ENCODE results near the gene ARFGAP1.

Gene ARFGAP1

DNA sequence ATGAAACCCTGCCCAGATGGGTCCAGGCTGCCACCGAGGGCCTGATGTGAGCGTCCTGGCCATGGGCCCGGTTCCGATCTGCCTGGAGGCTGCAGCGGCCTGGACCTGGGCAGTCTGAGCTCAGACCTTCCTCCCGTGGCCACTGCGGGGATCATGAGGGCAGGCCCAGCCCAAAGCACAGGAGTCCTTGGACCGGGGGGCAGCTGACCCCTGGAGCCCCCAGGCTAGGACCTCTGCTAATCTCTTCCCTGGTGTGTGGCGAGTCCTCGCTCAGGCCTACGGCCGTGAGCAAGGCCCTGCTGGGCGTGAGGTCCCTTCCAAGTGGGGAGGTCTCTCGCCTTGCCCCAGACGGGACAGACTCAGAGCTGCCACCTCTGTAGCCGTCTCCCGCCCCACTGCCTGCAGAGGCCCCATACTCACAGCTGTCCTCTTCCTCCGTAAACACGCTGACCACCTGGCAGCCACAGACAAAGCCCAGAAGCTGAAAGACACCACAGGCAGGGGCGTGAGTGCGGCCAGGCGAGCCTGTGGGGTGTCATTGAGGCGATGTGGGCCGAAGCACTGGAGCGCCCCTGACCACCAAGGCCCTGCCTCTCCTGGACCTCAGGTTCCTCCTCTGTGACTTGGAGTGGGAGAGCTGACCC lies 28.9 kb upstream of the ARFGAP1 start:
- H3K27ac ChIP-seq = peak overlapping the region; percentile 28; the same call in 1 of the 2 replicates
- H3K4me3 ChIP-seq (ENCODE audit: low read depth, low read length) = no peak overlapping the region
- DNase-seq = no peak
- H3K27me3 ChIP-seq (ENCODE audit: insufficient read depth, low read depth, severe bottlenecking) = no peaks in the 10 kb centered on the region
- no peaks in the 10 kb centered on the region for H3K36me3 ChIP-seq
- TF ChIP-seq, protein P1, sequence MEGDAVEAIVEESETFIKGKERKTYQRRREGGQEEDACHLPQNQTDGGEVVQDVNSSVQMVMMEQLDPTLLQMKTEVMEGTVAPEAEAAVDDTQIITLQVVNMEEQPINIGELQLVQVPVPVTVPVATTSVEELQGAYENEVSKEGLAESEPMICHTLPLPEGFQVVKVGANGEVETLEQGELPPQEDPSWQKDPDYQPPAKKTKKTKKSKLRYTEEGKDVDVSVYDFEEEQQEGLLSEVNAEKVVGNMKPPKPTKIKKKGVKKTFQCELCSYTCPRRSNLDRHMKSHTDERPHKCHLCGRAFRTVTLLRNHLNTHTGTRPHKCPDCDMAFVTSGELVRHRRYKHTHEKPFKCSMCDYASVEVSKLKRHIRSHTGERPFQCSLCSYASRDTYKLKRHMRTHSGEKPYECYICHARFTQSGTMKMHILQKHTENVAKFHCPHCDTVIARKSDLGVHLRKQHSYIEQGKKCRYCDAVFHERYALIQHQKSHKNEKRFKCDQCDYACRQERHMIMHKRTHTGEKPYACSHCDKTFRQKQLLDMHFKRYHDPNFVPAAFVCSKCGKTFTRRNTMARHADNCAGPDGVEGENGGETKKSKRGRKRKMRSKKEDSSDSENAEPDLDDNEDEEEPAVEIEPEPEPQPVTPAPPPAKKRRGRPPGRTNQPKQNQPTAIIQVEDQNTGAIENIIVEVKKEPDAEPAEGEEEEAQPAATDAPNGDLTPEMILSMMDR (IDR thresholded peaks at IDR 0.05; ENCODE audit: low read depth, low read length) = no peak
- H3K9me3 ChIP-seq (ENCODE audit: severe bottlenecking) = no peaks in the 10 kb centered on the region

DNA sequence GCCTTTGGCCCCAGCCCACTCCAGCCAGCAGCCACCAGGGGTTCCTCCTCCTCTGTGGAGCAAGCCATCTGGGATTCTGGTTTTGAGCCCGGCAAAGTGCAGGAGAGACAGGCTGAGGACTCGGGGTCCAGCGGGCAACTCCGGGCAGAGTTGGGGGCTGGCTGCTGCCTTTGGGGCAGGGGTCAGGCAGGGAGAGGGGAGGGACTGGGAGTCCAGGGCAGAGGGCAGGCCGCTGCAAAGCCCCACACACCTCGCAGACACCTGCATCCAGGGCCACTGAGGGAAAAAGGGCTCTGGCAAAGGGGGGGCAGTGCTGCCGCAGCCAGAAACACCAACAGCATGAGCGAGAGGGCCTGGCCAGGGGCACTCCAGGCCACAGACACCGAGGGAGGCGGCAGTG lies 28.1 kb upstream of the ARFGAP1 start:
- H3K36me3 ChIP-seq = no peaks in the 10 kb centered on the region
- H3K4me3 ChIP-seq (ENCODE audit: low read depth, low read length) = no peak overlapping the region
- no peak for DNase-seq
- TF ChIP-seq, protein P1 (IDR thresholded peaks at IDR 0.05; ENCODE audit: low read depth, low read length) = no peak
- no peak overlapping the region for H3K27ac ChIP-seq
- H3K9me3 ChIP-seq (ENCODE audit: severe bottlenecking) = no peaks in the 10 kb centered on the region
- H3K27me3 ChIP-seq (ENCODE audit: insufficient read depth, low read depth, severe bottlenecking) = no peaks in the 10 kb centered on the region

DNA sequence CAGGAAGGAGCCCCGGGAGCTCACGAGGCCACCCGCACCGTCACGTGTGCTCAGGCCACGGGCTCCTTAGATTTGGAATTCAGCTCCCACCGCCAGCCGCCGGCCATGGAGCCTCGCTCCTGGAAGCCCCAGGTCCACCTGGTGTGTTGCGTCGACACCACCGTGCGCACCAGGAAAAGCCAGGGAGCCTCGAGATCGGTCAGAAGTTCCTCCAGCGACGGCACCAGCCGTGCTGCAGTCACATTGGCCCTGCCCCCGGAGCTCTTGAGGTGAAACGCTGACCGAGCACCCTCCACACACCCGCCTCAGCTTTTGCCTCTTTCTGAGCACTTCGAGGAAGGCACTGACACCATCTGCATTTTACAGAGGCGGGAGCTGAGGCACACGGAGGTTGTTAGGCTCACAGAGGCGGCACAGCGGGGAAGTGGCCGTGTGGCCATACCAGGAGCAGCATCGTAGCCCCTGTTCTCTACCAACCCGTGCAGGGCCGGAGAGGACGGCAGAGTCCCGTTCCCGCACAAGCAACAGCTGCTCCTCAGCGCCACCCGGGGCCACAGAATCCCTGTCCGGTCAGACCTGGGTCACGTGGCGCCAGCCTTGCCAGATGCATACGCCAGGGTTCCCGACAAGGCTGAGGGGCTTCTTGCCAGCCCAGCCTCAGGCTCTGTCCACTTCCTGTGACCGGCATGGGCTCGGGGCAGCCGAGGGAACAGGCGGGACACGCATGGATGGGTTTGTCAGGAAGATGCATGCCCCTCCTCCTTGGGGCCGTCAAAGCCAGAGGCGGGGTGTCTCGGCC lies 25.9 kb upstream of the ARFGAP1 start:
- no peaks in the 10 kb centered on the region for H3K27me3 ChIP-seq (ENCODE audit: insufficient read depth, low read depth, severe bottlenecking)
- H3K9me3 ChIP-seq (ENCODE audit: severe bottlenecking) = no peaks in the 10 kb centered on the region
- peak; percentile 82 for DNase-seq
- TF ChIP-seq, protein P1 (IDR thresholded peaks at IDR 0.05; ENCODE audit: low read depth, low read length) = 0 out of 2 replicates have a peak, but pooled peaks have one; percentile 13
- H3K27ac ChIP-seq = peak overlapping the region; percentile 27
- H3K36me3 ChIP-seq = no peaks in the 10 kb centered on the region
- no peak overlapping the region for H3K4me3 ChIP-seq (ENCODE audit: low read depth, low read length)

- no peak for DNase-seq
- TF ChIP-seq, protein P1 (IDR thresholded peaks at IDR 0.05; ENCODE audit: low read depth, low read length) = no peak
- peaks cover 2% of the 10 kb centered on the region for H3K27me3 ChIP-seq (ENCODE audit: insufficient read depth, low read depth, severe bottlenecking)
- H3K36me3 ChIP-seq = no peaks in the 10 kb centered on the region
- H3K27ac ChIP-seq = peak overlapping the region; percentile 27; the same call in 1 of the 2 replicates
- no peak overlapping the region for H3K4me3 ChIP-seq (ENCODE audit: low read depth, low read length)
- H3K9me3 ChIP-seq (ENCODE audit: severe bottlenecking) = no peaks in the 10 kb centered on the region
These were observed 24.9 kb upstream of the ARFGAP1 start for GRCh38 chr20:63247671-63248228.

- H3K9me3 ChIP-seq (ENCODE audit: severe bottlenecking) = no peaks in the 10 kb centered on the region
- H3K36me3 ChIP-seq = no peaks in the 10 kb centered on the region
- no peak overlapping the region for H3K4me3 ChIP-seq (ENCODE audit: low read depth, low read length)
- peaks cover 10% of the 10 kb centered on the region for H3K27me3 ChIP-seq (ENCODE audit: insufficient read depth, low read depth, severe bottlenecking)
- TF ChIP-seq, protein P1 (IDR thresholded peaks at IDR 0.05; ENCODE audit: low read depth, low read length) = no peak
- no peak for DNase-seq
- H3K27ac ChIP-seq = no peak overlapping the region
These were observed 23.6 kb upstream of the ARFGAP1 start for GRCh38 chr20:63248835-63249591.

All from WERI-Rb-1 (cell line).